Measurements from ENCODE around the gene ZNF488. TPM values are rescaled to one million over a fixed set of nuclear protein-coding genes. Genes with fewer than 3 reads are reported as not detected.

The ZNF488 gene
- total RNA-seq, 1 experiment from 2014 or later: 11.8 TPM

GRCh38 chr10:47330366-47330765 is 53.7 kb downstream of the ZNF488 start:
- H3K36me3 ChIP-seq (ENCODE audit: control insufficient read depth, insufficient read depth, low read length): no peaks in the 10 kb centered on the region
- no peaks in the 10 kb centered on the region for H3K9me3 ChIP-seq (ENCODE audit: control insufficient read depth, insufficient read depth, low read depth, low read length)
- no peak overlapping the region for H3K27ac ChIP-seq (ENCODE audit: low read length)
- intact Hi-C loops (cut with micrococcal nuclease; ENCODE audit: unreplicated experiment): no loop called here
- peaks cover 16% of the 10 kb centered on the region for H3K27me3 ChIP-seq (ENCODE audit: control insufficient read depth, insufficient read depth, low read length)
- CTCF ChIA-PET: no interaction called here
- ATAC-seq (no peak), DNase-seq (ENCODE audit: low read depth, low spot score) (no peak)
- TF ChIP-seq POLR2AphosphoS5 (IDR thresholded peaks at IDR 0.05; ENCODE audit: low read depth, low read length): no peak
- TF ChIP-seq, protein P1, sequence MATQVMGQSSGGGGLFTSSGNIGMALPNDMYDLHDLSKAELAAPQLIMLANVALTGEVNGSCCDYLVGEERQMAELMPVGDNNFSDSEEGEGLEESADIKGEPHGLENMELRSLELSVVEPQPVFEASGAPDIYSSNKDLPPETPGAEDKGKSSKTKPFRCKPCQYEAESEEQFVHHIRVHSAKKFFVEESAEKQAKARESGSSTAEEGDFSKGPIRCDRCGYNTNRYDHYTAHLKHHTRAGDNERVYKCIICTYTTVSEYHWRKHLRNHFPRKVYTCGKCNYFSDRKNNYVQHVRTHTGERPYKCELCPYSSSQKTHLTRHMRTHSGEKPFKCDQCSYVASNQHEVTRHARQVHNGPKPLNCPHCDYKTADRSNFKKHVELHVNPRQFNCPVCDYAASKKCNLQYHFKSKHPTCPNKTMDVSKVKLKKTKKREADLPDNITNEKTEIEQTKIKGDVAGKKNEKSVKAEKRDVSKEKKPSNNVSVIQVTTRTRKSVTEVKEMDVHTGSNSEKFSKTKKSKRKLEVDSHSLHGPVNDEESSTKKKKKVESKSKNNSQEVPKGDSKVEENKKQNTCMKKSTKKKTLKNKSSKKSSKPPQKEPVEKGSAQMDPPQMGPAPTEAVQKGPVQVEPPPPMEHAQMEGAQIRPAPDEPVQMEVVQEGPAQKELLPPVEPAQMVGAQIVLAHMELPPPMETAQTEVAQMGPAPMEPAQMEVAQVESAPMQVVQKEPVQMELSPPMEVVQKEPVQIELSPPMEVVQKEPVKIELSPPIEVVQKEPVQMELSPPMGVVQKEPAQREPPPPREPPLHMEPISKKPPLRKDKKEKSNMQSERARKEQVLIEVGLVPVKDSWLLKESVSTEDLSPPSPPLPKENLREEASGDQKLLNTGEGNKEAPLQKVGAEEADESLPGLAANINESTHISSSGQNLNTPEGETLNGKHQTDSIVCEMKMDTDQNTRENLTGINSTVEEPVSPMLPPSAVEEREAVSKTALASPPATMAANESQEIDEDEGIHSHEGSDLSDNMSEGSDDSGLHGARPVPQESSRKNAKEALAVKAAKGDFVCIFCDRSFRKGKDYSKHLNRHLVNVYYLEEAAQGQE (IDR thresholded peaks at IDR 0.05; ENCODE audit: insufficient read depth in 1 of 2, low read depth in 2 of 2, low read length in 1 of 2): no peak
- no peak for TF ChIP-seq TCF7L2 (IDR thresholded peaks at IDR 0.05; ENCODE audit: low read depth, low read length)
- TF ChIP-seq, protein P2, sequence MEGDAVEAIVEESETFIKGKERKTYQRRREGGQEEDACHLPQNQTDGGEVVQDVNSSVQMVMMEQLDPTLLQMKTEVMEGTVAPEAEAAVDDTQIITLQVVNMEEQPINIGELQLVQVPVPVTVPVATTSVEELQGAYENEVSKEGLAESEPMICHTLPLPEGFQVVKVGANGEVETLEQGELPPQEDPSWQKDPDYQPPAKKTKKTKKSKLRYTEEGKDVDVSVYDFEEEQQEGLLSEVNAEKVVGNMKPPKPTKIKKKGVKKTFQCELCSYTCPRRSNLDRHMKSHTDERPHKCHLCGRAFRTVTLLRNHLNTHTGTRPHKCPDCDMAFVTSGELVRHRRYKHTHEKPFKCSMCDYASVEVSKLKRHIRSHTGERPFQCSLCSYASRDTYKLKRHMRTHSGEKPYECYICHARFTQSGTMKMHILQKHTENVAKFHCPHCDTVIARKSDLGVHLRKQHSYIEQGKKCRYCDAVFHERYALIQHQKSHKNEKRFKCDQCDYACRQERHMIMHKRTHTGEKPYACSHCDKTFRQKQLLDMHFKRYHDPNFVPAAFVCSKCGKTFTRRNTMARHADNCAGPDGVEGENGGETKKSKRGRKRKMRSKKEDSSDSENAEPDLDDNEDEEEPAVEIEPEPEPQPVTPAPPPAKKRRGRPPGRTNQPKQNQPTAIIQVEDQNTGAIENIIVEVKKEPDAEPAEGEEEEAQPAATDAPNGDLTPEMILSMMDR (IDR thresholded peaks at IDR 0.05): no peak
- no peak for TF ChIP-seq SIN3A (IDR thresholded peaks at IDR 0.05; ENCODE audit: borderline replicate concordance, insufficient read depth, low read depth, low read length)
- in situ Hi-C loops (cut with HindIII; ENCODE audit: low pct_unique_long_range_greater_than_20kb, low sequenced_read_pairs): no loop called here
- H3K4me3 ChIP-seq (ENCODE audit: low read depth in 2 of 2, low read length in 2 of 2): no peak overlapping the region
- POLR2A ChIA-PET: no interaction called here
- no TSS peak for BruUV-seq (replicated peaks)
- no peaks in the 10 kb centered on the region for H3K4me1 ChIP-seq (ENCODE audit: control insufficient read depth, insufficient read depth, low read length)

- ChIA-PET POLR2A (interaction anchor here (0.7 kb wide), 1 partner anchor 16 kb away, joined by 4 read pairs; no protein-coding TSS in a partner anchor), CTCF (no interaction called here)
- intact Hi-C loops (cut with micrococcal nuclease; ENCODE audit: unreplicated experiment) (no loop called here), in situ Hi-C loops (cut with HindIII; ENCODE audit: low pct_unique_long_range_greater_than_20kb, low sequenced_read_pairs) (no loop called here)
- peaks cover 16% of the 10 kb centered on the region for H3K27me3 ChIP-seq (ENCODE audit: control insufficient read depth, insufficient read depth, low read length)
- no peaks in the 10 kb centered on the region for H3K9me3 ChIP-seq (ENCODE audit: control insufficient read depth, insufficient read depth, low read depth, low read length)
- ATAC-seq (no peak), DNase-seq (ENCODE audit: low read depth, low spot score) (no peak)
- no peak overlapping the region for H3K4me3 ChIP-seq (ENCODE audit: low read depth in 2 of 2, low read length in 2 of 2)
- H3K36me3 ChIP-seq (ENCODE audit: control insufficient read depth, insufficient read depth, low read length): no peaks in the 10 kb centered on the region
- TF ChIP-seq TCF7L2 (IDR thresholded peaks at IDR 0.05; ENCODE audit: low read depth, low read length) (no peak), SIN3A (IDR thresholded peaks at IDR 0.05; ENCODE audit: borderline replicate concordance, insufficient read depth, low read depth, low read length) (no peak), POLR2AphosphoS5 (IDR thresholded peaks at IDR 0.05; ENCODE audit: low read depth, low read length) (no peak)
- TF ChIP-seq, protein P2 (IDR thresholded peaks at IDR 0.05): no peak
- no peak overlapping the region for H3K27ac ChIP-seq (ENCODE audit: low read length)
- H3K4me1 ChIP-seq (ENCODE audit: control insufficient read depth, insufficient read depth, low read length): no peaks in the 10 kb centered on the region
- no TSS peak for BruUV-seq (replicated peaks)
Measured at GRCh38 chr10:47329855-47330254, 54.2 kb downstream of the ZNF488 start.
